NT2/D1 (cell line): ENCODE results near the gene KRT83.
"Not testable (repeated sequence)": the region's sequence is repeated elsewhere in the genome, so short reads cannot be mapped to it uniquely, and the experiment has no call there.

Experiments used
- SUZ12 ChIP-seq: IDR thresholded peaks from 2 replicates; pipeline ENCODE4 v1.6.1; 2011; ENCODE audit not compliant: insufficient read length, insufficient read depth; ENCODE audit errors: extremely low read depth
- YY1 ChIP-seq: IDR thresholded peaks from 2 replicates; pipeline ENCODE4 v1.6.1; 2011; ENCODE audit not compliant: insufficient read length, insufficient read depth
- ZNF274 ChIP-seq: IDR thresholded peaks from 2 replicates; pipeline ENCODE4 v1.6.1; 2011; ENCODE audit warnings: mild to moderate bottlenecking, low read depth, low read length

GRCh38 chr12:52302242-52302914 lies 18.8 kb downstream of the KRT83 start:
- TF ChIP-seq YY1, SUZ12, ZNF274: not testable (repeated sequence)
